D721Med (cell line): ENCODE data around the gene PTPN14.

Source experiments
- DNase-seq: peaks from one replicate; pipeline ENCODE4 v3.0.0; 2011; ENCODE audit warnings: low spot score; ENCODE audit not compliant: insufficient read length
- FAIRE-seq: peaks from 2 replicates; lab custom pipeline; 2011; peaks lifted over from hg19 to GRCh38; lab: Jason Lieb, UNC
- TF ChIP-seq, protein P1 (sequence below): IDR thresholded peaks from 2 replicates; pipeline ENCODE4 v1.5.1; 2012; ENCODE audit warnings: mild to moderate bottlenecking, control low read depth; ENCODE audit not compliant: insufficient read depth; ENCODE audit errors: missing control alignments

Gene PTPN14

DNA sequence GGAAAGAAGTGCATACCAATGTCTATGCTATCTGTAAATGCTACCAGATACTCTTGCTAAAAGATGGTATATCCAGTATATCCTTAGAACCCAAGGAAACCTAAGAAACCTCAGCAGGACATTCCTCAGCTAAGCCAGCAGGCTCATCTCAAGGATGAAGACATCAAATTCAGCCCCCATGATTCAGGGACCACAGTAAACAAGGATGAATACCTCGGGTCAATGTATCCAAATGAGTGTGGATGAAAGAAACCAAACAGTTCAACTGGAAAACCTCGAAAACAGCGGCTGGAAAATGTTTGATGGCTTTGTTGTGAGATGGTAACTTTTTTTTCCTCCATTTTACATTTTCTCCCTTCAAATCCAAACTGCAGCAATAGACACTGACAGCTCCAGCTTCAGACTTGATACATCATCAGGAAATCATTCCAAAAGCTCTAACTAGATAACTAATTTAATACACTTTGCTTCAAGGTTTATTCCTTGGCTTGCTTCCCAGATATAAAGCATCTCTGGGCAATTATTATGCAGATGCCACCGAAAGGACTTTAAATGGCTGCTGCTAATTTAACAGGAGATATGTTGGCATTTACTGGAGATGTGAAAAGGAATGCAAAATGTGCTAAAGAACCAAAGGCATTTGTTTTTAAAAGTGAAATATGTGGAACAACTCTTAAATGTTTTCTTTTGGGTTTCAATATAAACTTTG is 196.8 kb downstream of the PTPN14 start:
- TF ChIP-seq, protein P1, sequence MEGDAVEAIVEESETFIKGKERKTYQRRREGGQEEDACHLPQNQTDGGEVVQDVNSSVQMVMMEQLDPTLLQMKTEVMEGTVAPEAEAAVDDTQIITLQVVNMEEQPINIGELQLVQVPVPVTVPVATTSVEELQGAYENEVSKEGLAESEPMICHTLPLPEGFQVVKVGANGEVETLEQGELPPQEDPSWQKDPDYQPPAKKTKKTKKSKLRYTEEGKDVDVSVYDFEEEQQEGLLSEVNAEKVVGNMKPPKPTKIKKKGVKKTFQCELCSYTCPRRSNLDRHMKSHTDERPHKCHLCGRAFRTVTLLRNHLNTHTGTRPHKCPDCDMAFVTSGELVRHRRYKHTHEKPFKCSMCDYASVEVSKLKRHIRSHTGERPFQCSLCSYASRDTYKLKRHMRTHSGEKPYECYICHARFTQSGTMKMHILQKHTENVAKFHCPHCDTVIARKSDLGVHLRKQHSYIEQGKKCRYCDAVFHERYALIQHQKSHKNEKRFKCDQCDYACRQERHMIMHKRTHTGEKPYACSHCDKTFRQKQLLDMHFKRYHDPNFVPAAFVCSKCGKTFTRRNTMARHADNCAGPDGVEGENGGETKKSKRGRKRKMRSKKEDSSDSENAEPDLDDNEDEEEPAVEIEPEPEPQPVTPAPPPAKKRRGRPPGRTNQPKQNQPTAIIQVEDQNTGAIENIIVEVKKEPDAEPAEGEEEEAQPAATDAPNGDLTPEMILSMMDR = no peak
- FAIRE-seq (no peak), DNase-seq (no peak)

DNA sequence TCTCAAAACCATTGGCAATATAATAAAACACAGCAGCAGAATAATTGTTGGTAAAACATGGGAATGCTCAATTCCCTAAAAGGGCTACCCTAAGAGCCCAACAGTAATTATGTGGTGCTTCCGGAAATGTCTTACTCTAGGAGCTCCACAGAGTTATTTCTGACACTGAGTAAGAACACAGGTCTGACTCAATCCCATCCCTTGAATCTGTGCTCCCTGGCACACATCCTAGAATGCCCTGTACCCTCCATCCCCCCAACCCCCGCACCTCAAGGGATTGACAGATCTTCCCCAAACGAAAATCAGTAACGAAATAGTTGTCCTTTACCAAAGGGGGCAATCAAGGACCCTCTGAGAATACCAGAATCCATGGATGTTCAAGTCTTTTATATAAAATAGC is 198.6 kb downstream of the PTPN14 start:
- DNase-seq = no peak
- no peak for FAIRE-seq
- TF ChIP-seq, protein P1 = no peak

DNA sequence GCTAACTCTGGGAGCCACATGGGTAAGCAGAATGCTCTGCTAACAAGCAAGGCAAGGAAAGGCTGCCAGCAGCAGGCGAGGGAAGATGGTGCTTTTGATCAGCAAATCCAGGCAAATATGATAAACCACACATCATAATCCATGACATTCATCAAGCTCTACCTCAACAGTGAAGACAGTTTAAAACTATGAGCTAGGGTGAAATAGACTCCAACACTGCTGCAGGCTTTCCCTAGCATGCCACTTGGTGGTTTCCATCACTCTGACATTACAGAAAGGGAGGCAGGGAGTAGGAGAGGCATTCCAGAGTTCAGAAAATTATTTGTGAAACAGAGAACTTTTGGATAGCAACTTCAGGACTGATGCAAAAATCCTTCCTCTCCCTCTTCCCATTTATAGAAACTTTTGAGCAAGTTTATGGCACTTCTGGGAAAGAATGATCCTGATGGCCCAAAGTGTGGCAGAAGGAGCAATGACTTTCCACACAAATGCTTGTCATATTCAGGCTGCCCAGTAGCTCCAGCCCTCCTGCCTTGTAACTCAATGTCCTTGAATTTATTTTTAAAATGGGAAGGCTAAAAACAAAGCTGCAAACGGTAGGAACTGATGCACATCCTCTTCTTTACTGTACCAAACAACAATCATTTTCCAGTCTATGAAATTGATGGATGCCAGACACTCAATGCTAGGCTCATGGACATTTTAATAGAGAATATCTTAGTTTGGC is 199.7 kb downstream of the PTPN14 start:
- TF ChIP-seq, protein P1 = no peak
- DNase-seq (no peak), FAIRE-seq (no peak)

DNA sequence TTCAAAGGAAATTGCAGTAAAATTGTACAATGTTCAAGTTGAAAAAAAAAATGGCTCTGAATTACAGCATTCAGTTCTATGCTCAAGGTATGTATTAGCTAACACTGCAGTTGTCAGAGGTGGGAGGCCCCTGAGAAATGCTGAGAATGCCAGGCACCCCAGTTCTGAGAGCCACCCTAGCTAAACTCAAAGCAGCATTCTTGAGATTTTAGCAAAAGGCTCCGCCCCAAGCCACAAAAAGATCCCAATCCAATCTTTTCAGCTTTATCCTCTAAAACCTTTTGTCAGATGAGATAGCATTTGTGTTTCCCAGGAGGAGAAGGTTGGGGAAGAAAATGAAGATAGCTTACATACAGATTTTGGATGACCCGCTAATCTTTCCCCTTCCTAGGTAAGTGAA is 201.6 kb downstream of the PTPN14 start:
- TF ChIP-seq, protein P1 = no peak
- FAIRE-seq (no peak), DNase-seq (no peak)

DNA sequence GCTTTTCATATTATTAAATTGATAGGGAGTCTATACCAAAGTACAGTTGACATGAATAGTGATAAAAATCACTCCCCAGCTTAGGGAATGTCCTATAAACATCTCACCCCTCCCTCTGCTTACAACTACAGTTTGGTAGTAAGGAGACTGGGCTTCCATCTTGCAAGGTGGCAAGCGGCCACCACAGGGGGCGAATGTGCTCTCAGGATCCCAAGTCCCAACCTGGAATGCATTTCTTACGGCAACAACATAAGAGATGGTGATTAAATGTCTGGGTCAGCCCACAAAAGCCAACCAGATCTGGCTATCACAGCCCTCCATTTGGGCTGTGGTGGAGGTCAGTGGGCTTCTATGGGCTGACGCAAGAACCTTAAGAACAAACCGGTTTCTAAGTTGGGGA is 202.4 kb downstream of the PTPN14 start:
- TF ChIP-seq, protein P1 = no peak
- FAIRE-seq (no peak), DNase-seq (no peak)

DNA sequence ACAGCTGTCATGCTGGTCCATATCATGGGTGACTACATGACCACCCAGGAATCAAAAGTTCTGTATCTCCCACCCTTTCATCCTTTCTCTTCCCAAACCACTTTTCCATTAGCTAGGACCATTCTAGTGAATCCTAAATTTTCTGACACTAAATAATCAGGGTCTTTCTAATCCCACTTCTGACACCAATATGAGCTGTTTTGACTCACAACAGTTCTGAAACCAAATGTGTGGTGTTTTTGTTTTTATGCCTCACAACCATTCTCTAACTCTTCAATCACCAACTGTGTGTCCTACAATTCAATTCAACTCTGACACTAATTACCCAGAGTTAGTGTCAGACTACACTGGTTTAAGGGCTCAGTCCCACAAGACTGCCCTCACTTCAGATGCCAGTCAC is 206.5 kb downstream of the PTPN14 start:
- DNase-seq (no peak), FAIRE-seq (no peak)
- TF ChIP-seq, protein P1 = no peak

DNA sequence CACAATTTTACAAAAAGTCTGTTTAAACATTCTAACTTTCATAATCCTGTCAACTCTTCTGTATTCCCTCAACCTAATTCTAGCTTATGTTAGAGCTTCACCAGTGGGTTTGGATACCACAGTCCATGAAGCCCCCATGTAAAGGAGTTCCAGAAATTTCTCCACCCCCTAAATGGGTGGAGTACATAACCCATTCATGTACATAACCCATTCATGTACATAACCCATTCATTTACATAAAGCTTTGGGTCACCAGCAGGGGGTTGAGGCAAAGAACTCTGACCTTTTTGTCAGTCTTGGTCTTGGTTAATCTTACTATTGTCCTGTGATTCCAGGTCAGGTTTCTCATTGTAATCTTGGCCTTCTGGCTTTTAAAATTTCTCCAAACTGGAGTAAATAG is 208.9 kb downstream of the PTPN14 start:
- TF ChIP-seq, protein P1 = no peak
- DNase-seq (no peak), FAIRE-seq (no peak)
